ENCODE data around the gene ARMC7.

ARMC7 gene

DNA sequence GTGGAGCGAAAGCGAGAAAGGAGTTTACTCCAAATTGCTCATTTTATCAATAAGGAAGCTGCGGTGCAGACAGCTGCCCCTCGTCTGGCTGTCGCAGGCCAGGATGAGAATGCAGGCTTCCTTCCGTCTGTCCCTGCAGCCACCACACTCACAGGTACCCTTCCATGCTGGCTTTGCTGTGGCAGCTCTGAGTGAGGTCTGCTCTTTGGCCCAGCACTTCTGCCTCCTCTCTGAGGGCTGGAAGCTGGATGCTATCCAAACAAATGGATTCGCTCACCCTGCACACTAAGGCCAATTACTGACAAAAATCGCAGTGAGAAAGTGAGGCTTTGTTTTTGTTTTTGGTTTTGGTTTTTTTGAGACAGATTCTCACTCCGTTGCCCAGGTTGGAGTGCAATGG is 7.0 kb downstream of the ARMC7 start:
- Histone ChIP-seq H3K4me1 (ENCODE audit: insufficient read depth, low read length, poor library complexity, severe bottlenecking) (peaks cover 16% of the 10 kb centered on the region), H3K9ac (ENCODE audit: low read depth, low read length, poor library complexity, severe bottlenecking) (no peak overlapping the region), H3K27me3 (ENCODE audit: insufficient read depth, low read length, poor library complexity, severe bottlenecking) (no peaks in the 10 kb centered on the region), H3K79me2 (ENCODE audit: insufficient read depth, low read length) (peaks cover 17% of the 10 kb centered on the region), H2AFZ (ENCODE audit: low read length) (no peak overlapping the region), H4K20me1 (ENCODE audit: insufficient read depth, low read length, poor library complexity, severe bottlenecking) (no peaks in the 10 kb centered on the region), H3K4me3 (ENCODE audit: low read length, poor library complexity, severe bottlenecking) (no peak overlapping the region), H3K36me3 (ENCODE audit: insufficient read depth, low read length) (no peaks in the 10 kb centered on the region; the same call in 1 of the 2 replicates), H3F3A (ENCODE audit: low read depth) (0 out of 2 replicates have a peak, but pooled peaks cover 2% of the 10 kb centered on the region), H3K9me3 (ENCODE audit: insufficient read depth, low read depth, low read length) (no peaks in the 10 kb centered on the region), H3K9me2 (replicated peaks; ENCODE audit: low read depth, low read length) (no peaks in the 10 kb centered on the region), H3K4me2 (ENCODE audit: low read depth, low read length, poor library complexity, severe bottlenecking) (no peak overlapping the region)
- TF ChIP-seq EZH2phosphoT487 (IDR thresholded peaks at IDR 0.05; ENCODE audit: borderline replicate concordance), result no peak
- TF ChIP-seq, protein P1, sequence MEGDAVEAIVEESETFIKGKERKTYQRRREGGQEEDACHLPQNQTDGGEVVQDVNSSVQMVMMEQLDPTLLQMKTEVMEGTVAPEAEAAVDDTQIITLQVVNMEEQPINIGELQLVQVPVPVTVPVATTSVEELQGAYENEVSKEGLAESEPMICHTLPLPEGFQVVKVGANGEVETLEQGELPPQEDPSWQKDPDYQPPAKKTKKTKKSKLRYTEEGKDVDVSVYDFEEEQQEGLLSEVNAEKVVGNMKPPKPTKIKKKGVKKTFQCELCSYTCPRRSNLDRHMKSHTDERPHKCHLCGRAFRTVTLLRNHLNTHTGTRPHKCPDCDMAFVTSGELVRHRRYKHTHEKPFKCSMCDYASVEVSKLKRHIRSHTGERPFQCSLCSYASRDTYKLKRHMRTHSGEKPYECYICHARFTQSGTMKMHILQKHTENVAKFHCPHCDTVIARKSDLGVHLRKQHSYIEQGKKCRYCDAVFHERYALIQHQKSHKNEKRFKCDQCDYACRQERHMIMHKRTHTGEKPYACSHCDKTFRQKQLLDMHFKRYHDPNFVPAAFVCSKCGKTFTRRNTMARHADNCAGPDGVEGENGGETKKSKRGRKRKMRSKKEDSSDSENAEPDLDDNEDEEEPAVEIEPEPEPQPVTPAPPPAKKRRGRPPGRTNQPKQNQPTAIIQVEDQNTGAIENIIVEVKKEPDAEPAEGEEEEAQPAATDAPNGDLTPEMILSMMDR (conservative IDR thresholded peaks at IDR 0.05; ENCODE audit: low read length), result no peak

DNA sequence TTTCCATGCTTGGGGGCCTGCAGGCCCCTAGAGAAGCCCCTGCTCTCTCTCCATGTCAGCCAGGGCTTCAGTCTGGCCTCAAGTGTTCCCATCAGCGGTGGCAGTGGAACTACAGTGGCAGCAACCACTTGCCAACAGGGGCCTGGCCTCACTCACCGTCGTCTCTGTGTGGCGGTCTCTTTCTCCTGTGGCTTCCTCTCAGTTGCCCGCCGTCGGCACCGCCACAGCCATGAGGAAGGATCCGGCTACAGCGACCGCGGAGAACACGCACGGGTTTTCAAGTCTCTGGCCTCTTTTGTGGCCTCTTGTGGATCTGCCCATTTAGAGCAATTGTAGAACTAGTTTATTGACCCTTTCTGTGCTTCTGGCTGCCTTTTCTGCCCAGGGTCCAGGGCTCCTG is 8.5 kb downstream of the ARMC7 start:
- H3K4me2 ChIP-seq (ENCODE audit: low read depth, low read length, poor library complexity, severe bottlenecking), result no peak overlapping the region
- no peak overlapping the region for H3K9ac ChIP-seq (ENCODE audit: low read depth, low read length, poor library complexity, severe bottlenecking)

DNA sequence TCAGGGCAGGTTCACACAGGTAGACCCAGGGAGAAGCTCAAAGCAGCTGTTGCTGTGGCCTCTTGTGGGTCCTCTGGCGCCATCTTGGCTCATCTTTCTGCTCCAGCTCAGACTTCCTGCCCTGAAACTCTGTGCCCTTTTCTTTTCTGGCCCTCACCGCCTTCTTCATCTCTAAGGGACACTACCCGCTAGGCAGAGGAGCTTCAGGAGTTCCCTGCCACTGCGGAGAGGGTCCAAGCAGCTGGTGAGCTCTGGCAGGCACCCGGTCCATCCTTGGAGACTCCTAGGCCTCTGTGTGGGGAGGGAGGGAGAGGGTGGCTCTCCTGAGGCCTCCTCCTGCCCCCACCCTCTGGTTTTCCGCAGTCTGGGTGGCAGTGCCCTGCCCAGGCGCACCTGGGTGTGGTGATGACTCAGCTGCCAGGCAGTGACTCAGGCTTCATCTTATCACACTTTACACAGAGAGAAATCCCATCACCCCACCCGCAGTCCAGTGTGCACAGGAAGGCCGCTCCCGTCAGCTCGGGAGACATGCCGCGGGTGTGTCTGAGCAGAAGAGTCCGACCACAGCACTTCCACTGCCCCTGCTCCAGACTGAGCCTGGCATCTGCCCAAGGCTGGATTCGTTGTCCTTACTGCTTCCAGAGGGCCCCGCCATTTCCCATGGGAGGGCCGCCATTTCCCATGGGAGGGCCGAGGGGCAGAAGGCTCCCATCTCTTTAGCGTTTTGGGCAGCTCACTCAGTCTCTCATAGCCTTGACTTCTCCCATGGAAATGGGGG is 14.5 kb downstream of the ARMC7 start:
- Histone ChIP-seq H3K4me2 (ENCODE audit: low read depth, low read length, poor library complexity, severe bottlenecking) (no peak overlapping the region), H3K9me2 (replicated peaks; ENCODE audit: low read depth, low read length) (no peaks in the 10 kb centered on the region), H3K4me3 (ENCODE audit: low read length, poor library complexity, severe bottlenecking) (no peak overlapping the region), H3K79me2 (ENCODE audit: insufficient read depth, low read length) (no peaks in the 10 kb centered on the region), H3K4me1 (ENCODE audit: insufficient read depth, low read length, poor library complexity, severe bottlenecking) (peaks cover 11% of the 10 kb centered on the region), H3K9ac (ENCODE audit: low read depth, low read length, poor library complexity, severe bottlenecking) (no peak overlapping the region), H2AFZ (ENCODE audit: low read length) (no peak overlapping the region), H3K27me3 (ENCODE audit: insufficient read depth, low read length, poor library complexity, severe bottlenecking) (no peaks in the 10 kb centered on the region), H3F3A (ENCODE audit: low read depth) (no peaks in the 10 kb centered on the region), H4K20me1 (ENCODE audit: insufficient read depth, low read length, poor library complexity, severe bottlenecking) (no peaks in the 10 kb centered on the region), H3K36me3 (ENCODE audit: insufficient read depth, low read length) (no peaks in the 10 kb centered on the region; the same call in 1 of the 2 replicates), H3K9me3 (ENCODE audit: insufficient read depth, low read depth, low read length) (no peaks in the 10 kb centered on the region)
- TF ChIP-seq EZH2phosphoT487 (IDR thresholded peaks at IDR 0.05; ENCODE audit: borderline replicate concordance), result no peak

More for the DNA sequence above, 8.5 kb downstream of the ARMC7 start:
- TF ChIP-seq, protein P1 (conservative IDR thresholded peaks at IDR 0.05; ENCODE audit: low read length), result no peak
- TF ChIP-seq EZH2phosphoT487 (IDR thresholded peaks at IDR 0.05; ENCODE audit: borderline replicate concordance), result no peak
- Histone ChIP-seq H3K9me2 (replicated peaks; ENCODE audit: low read depth, low read length) (no peaks in the 10 kb centered on the region), H4K20me1 (ENCODE audit: insufficient read depth, low read length, poor library complexity, severe bottlenecking) (no peaks in the 10 kb centered on the region), H3K79me2 (ENCODE audit: insufficient read depth, low read length) (peaks cover 14% of the 10 kb centered on the region), H3F3A (ENCODE audit: low read depth) (no peaks in the 10 kb centered on the region), H3K27me3 (ENCODE audit: insufficient read depth, low read length, poor library complexity, severe bottlenecking) (no peaks in the 10 kb centered on the region), H3K4me3 (ENCODE audit: low read length, poor library complexity, severe bottlenecking) (no peak overlapping the region), H3K4me1 (ENCODE audit: insufficient read depth, low read length, poor library complexity, severe bottlenecking) (peaks cover 11% of the 10 kb centered on the region), H2AFZ (ENCODE audit: low read length) (no peak overlapping the region), H3K36me3 (ENCODE audit: insufficient read depth, low read length) (no peaks in the 10 kb centered on the region; the same call in 1 of the 2 replicates), H3K9me3 (ENCODE audit: insufficient read depth, low read depth, low read length) (no peaks in the 10 kb centered on the region)
